ENCODE measurements around the gene ACTN3. TPM values are rescaled to one million over a fixed set of nuclear protein-coding genes. Genes with fewer than 3 reads are reported as not detected.

Gene ACTN3
- polyA plus RNA-seq, 1 donor from 2014 or later, result not detected

DNA sequence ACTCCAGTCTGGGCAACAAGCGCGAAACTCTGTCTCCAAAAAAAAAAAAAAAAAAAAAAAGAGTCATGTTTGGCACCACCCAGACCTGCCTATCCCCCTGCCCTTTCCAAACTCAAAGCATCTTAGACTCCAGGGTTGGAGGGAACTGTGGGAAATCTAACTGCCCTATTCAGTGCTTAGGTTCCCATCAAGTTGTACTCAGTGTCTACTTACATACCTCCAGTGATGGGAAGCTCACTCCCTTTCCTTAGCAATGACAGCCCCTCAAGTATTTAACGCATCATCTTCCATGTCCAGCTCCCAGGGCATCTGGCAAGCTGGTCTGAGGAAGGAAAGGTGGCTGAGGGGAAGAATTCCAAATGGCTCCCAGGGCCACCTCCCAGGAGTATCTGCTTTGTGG lies 3.0 kb downstream of the ACTN3 start:
- no peaks in the 10 kb centered on the region for H4K20me1 ChIP-seq (ENCODE audit: insufficient read depth)

GRCh38 chr11:66550887-66551286 lies 4.2 kb downstream of the ACTN3 start:
- no peak overlapping the region for H3K4me2 ChIP-seq (ENCODE audit: low read length)
- H3K9ac ChIP-seq (ENCODE audit: low read length), result no peak overlapping the region
- H3K4me3 ChIP-seq (ENCODE audit: low read length), result no peak overlapping the region
- no peaks in the 10 kb centered on the region for H3F3A ChIP-seq (ENCODE audit: insufficient read depth, low read length, poor library complexity, severe bottlenecking)
- no peaks in the 10 kb centered on the region for H3K36me3 ChIP-seq (ENCODE audit: insufficient read depth, low read length)
- no peaks in the 10 kb centered on the region for H3K9me2 ChIP-seq (ENCODE audit: insufficient read depth, low read length)
- no peak for TF ChIP-seq POLR2AphosphoS5 (IDR thresholded peaks at IDR 0.05)
- TF ChIP-seq TAF1 (IDR thresholded peaks at IDR 0.05; ENCODE audit: low read depth), result no peak
- TF ChIP-seq RAD21 (conservative IDR thresholded peaks at IDR 0.05), result no peak
- no peak for TF ChIP-seq MXI1 (conservative IDR thresholded peaks at IDR 0.05; ENCODE audit: poor library complexity, severe bottlenecking)
- TF ChIP-seq EZH2 (IDR thresholded peaks at IDR 0.05; ENCODE audit: borderline replicate concordance, insufficient read depth, low read length, poor library complexity, severe bottlenecking), result no peak
- no peak for TF ChIP-seq CTCF (IDR thresholded peaks at IDR 0.05; ENCODE audit: poor library complexity, severe bottlenecking)
- no peak for TF ChIP-seq EP300 (conservative IDR thresholded peaks at IDR 0.05; ENCODE audit: poor library complexity, severe bottlenecking)
- H3K27ac ChIP-seq (ENCODE audit: low read length), result no peak overlapping the region
- no peak overlapping the region for H2AFZ ChIP-seq (ENCODE audit: low read depth, low read length)
- H3K27me3 ChIP-seq (ENCODE audit: insufficient read depth, low read depth, low read length), result no peaks in the 10 kb centered on the region
- H3K79me2 ChIP-seq (replicated peaks; ENCODE audit: insufficient read depth, low read length), result no peaks in the 10 kb centered on the region
- no peaks in the 10 kb centered on the region for H4K20me1 ChIP-seq (ENCODE audit: insufficient read depth)
- H3K9me3 ChIP-seq (ENCODE audit: low read length), result no peaks in the 10 kb centered on the region

More for the DNA sequence above, 3.0 kb downstream of the ACTN3 start:
- no peaks in the 10 kb centered on the region for H3K9me2 ChIP-seq (ENCODE audit: insufficient read depth, low read length)
- no peaks in the 10 kb centered on the region for H3F3A ChIP-seq (ENCODE audit: insufficient read depth, low read length, poor library complexity, severe bottlenecking)
- H3K9ac ChIP-seq (ENCODE audit: low read length), result no peak overlapping the region
- H3K9me3 ChIP-seq (ENCODE audit: low read length), result no peaks in the 10 kb centered on the region
- H3K36me3 ChIP-seq (ENCODE audit: insufficient read depth, low read length), result no peaks in the 10 kb centered on the region
- no peaks in the 10 kb centered on the region for H3K27me3 ChIP-seq (ENCODE audit: insufficient read depth, low read depth, low read length)
- no peak overlapping the region for H2AFZ ChIP-seq (ENCODE audit: low read depth, low read length)
- H3K27ac ChIP-seq (ENCODE audit: low read length), result no peak overlapping the region
- TF ChIP-seq EZH2 (IDR thresholded peaks at IDR 0.05; ENCODE audit: borderline replicate concordance, insufficient read depth, low read length, poor library complexity, severe bottlenecking), result no peak
- no peak for TF ChIP-seq EP300 (conservative IDR thresholded peaks at IDR 0.05; ENCODE audit: poor library complexity, severe bottlenecking)
- H3K4me3 ChIP-seq (ENCODE audit: low read length), result no peak overlapping the region
- no peaks in the 10 kb centered on the region for H3K79me2 ChIP-seq (replicated peaks; ENCODE audit: insufficient read depth, low read length)
- H3K4me2 ChIP-seq (ENCODE audit: low read length), result no peak overlapping the region

DNA sequence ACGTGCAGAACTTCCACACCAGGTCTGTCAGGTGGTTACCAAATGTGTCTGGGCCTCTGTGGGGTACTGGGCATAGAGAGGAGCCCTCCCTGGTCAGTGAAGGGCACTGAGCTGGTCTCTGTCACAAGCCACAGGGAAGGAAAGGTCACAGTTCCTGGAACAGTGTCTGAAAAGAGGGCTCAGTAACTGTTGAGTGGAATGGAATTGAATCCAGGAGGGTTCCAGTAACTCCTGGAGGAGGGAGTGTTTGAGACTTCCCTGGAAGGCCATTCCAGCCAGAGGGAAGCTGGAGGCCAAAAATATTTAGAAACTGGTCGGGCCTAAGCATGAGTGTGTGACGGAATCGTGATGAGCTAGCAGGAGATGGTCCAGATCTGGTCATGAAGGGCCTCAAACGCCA lies 7.9 kb downstream of the ACTN3 start:
- Histone ChIP-seq H3K36me3 (ENCODE audit: insufficient read depth, low read length) (no peaks in the 10 kb centered on the region), H3K27me3 (ENCODE audit: insufficient read depth, low read depth, low read length) (no peaks in the 10 kb centered on the region), H3K79me2 (replicated peaks; ENCODE audit: insufficient read depth, low read length) (no peaks in the 10 kb centered on the region), H2AFZ (ENCODE audit: low read depth, low read length) (no peak overlapping the region), H3K9ac (ENCODE audit: low read length) (no peak overlapping the region), H3F3A (ENCODE audit: insufficient read depth, low read length, poor library complexity, severe bottlenecking) (no peaks in the 10 kb centered on the region), H3K4me3 (ENCODE audit: low read length) (no peak overlapping the region), H3K4me2 (ENCODE audit: low read length) (no peak overlapping the region), H4K20me1 (ENCODE audit: insufficient read depth) (no peaks in the 10 kb centered on the region), H3K27ac (ENCODE audit: low read length) (no peak overlapping the region), H3K9me2 (ENCODE audit: insufficient read depth, low read length) (no peaks in the 10 kb centered on the region), H3K9me3 (ENCODE audit: low read length) (no peaks in the 10 kb centered on the region)
- TF ChIP-seq EP300 (conservative IDR thresholded peaks at IDR 0.05; ENCODE audit: poor library complexity, severe bottlenecking) (no peak), POLR2AphosphoS5 (IDR thresholded peaks at IDR 0.05) (no peak), MXI1 (conservative IDR thresholded peaks at IDR 0.05; ENCODE audit: poor library complexity, severe bottlenecking) (no peak), EZH2 (IDR thresholded peaks at IDR 0.05; ENCODE audit: borderline replicate concordance, insufficient read depth, low read length, poor library complexity, severe bottlenecking) (no peak), REST (IDR thresholded peaks at IDR 0.05; ENCODE audit: borderline replicate concordance) (no peak), TAF1 (IDR thresholded peaks at IDR 0.05; ENCODE audit: low read depth) (no peak), CTCF (IDR thresholded peaks at IDR 0.05; ENCODE audit: poor library complexity, severe bottlenecking) (no peak), SMC3 (conservative IDR thresholded peaks at IDR 0.05; ENCODE audit: poor library complexity) (no peak), RAD21 (conservative IDR thresholded peaks at IDR 0.05) (no peak)

Data from neural cell (in vitro differentiated cells).